NCI-H748 treated with DMSO at 0.1 percent for 48 hours (cell line): ENCODE data around the gene TMEM45A.
"Not testable (repeated sequence)": the region's sequence is repeated elsewhere in the genome, so short reads cannot be mapped to it uniquely, and the experiment has no call there.

Source experiments
- DNase-seq: peaks from one replicate; lab custom pipeline; 2025; lab: John Stamatoyannopoulos, UW

Gene TMEM45A

DNA sequence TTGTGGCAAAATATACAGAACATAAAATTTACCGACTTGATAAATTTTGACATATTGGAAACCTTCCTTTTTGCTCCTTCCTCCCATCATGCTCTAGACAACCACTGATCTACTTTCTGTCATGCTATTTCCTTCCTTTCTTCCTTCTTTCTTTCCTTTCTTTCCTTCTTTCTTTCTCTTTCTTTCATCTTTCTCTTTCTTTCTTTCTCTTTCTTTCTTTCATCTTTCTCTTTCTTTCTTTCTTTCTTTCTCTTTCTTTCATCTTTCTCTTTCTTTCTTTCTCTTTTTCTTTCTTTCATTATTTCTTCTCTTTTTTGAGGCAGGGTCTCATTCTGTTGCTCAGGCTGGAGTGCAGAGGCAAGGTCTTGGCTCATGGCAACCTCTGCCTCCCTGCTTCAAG lies 8.9 kb upstream of the TMEM45A start:
- DNase-seq, result no peak

- DNase-seq, result no peak
These were observed 5.6 kb upstream of the TMEM45A start for GRCh38 chr3:100486808-100487207.

- DNase-seq, result no peak
These were observed 3.3 kb upstream of the TMEM45A start for GRCh38 chr3:100489118-100489517.

- DNase-seq, result no peak
These were observed 4.4 kb downstream of the TMEM45A start for GRCh38 chr3:100496711-100497261.

GRCh38 chr3:100499651-100500050 lies 7.2 kb downstream of the TMEM45A start:
- no peak for DNase-seq

GRCh38 chr3:100500320-100500880 lies 8.0 kb downstream of the TMEM45A start:
- no peak for DNase-seq

DNA sequence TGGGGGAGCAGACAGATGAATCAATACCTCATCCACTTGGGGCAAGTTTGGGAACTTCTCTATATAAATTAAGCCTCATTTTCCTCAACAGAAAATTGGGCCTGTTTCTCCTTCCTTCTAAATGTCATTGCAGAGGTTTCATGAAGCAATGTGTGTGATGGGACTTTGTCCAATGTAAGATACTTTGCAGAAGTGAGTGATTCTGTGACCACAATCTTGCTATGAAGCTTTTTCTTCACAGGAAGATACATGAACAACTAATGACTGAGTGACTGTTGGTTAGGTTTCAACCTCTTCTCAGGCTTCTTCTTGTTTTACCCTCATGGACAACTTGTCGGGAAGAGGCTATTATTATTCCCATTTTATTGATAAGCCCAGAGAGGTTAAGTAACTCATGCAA lies 11.0 kb downstream of the TMEM45A start:
- DNase-seq, result no peak

DNA sequence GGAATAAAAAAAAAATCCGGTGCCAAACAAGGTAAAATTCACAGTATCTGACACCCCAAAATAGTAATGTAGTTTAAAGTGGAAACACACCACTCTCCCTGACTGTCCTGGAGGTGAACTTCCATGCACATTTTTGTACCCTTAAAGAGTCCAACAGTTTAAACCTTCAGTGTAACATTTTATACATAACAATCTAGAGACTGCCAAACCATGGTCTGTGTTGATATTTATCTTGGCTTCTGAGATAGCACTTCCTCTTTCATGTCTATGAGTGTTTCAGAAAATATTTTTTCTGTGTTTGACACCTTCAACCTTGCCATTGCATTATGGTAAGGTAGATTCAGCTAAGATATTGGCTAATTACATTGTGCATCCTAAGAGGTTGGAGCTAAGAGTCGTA lies 13.9 kb downstream of the TMEM45A start:
- no peak for DNase-seq

DNA sequence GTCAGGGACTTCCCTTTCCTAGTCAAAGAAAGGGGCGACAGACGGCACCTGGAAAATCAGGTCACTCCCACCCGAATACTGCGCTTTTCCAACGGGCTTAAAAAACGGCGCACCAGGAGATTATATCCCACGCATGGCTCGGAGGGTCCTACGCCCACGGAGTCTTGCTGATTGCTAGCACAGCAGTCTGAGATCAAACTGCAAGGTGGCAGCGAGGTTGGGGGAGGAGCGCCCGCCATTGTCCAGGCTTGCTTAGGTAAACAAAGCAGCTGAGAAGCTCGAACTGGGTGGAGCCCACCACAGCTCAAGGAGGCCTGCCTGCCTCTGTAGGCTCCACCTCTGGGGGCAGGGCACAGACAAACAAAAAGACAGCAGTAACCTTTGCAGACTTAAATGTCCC lies 17.4 kb downstream of the TMEM45A start:
- not testable (repeated sequence) for DNase-seq

GRCh38 chr3:100516232-100516631 lies 23.8 kb downstream of the TMEM45A start:
- no peak for DNase-seq

- no peak for DNase-seq
These were observed 24.4 kb downstream of the TMEM45A start for GRCh38 chr3:100516838-100517237.

DNA sequence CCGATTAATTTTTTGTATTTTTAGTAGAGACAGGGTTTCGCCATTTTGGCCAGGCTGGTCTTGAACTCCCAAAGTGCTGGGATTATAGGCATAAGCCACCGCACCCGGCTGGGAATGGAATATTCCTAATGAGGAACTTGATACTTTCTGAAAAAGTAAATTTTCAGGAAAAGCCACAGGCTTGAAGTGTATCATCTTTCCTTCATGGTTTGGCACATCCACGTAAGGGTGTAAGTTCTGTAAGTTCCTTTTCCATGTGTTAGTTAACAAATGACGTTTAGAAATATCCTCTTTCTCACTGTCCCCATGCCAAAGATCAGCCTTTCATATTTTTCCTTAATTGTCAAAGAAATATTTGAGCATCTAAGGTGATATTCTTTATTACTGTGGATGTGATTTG lies 24.9 kb downstream of the TMEM45A start:
- no peak for DNase-seq

DNA sequence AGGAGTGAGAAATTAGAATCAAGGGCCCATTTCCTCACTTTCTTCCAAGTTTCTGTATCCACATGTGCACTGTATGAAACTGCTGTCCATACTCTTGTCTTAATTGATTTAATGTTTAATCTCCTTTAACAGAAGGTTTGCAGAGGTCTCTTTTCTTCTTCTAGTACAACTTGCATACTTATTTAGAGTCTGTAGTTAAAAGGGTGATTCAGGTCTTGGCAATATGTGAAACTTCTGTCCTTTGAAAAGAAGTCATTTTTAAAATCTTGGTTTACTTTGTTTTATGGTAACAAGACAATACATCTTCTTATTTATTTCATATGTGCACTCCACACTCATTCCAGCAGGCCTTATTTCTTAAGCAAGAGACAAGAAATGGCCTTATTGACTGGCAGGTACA lies 25.8 kb downstream of the TMEM45A start:
- no peak for DNase-seq

- DNase-seq, result no peak
These were observed 26.6 kb downstream of the TMEM45A start for GRCh38 chr3:100518983-100519382.

GRCh38 chr3:100521439-100521845 lies 29.0 kb downstream of the TMEM45A start:
- DNase-seq, result no peak

GRCh38 chr3:100522125-100522524 lies 29.7 kb downstream of the TMEM45A start:
- no peak for DNase-seq

DNA sequence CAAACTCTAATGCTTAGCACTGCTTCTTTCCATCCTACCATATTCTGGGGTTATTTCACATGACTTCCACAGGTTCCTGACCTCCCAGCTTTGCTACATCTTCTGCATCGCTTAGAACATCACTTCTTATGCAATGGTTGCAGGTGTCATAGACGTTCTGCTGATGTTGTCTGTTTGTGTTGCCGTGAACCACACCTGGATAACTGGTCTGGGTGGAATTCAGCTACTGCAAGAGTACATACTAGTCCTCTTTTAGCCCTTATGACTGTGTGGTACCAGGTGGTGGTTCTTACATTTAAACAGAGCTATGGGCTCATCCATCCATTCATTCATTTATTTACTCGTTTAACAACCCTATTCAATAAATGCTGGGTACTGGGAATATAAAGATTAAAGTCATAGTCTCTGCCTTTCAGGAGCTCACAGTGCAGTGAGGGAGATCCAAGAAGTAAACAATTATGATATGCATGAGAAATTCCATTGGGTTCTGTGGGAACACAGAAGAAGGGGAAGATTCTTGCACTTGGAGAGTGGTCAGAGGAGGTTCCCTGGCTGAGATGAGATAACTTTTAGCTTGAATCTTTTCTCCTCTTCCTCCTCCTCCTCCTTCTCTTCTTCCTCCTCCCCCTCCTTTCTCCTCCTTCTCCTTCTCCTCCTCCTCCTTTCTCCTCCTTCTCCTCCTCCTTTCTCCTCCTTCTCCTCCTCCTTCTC lies 30.8 kb downstream of the TMEM45A start:
- no peak for DNase-seq

DNA sequence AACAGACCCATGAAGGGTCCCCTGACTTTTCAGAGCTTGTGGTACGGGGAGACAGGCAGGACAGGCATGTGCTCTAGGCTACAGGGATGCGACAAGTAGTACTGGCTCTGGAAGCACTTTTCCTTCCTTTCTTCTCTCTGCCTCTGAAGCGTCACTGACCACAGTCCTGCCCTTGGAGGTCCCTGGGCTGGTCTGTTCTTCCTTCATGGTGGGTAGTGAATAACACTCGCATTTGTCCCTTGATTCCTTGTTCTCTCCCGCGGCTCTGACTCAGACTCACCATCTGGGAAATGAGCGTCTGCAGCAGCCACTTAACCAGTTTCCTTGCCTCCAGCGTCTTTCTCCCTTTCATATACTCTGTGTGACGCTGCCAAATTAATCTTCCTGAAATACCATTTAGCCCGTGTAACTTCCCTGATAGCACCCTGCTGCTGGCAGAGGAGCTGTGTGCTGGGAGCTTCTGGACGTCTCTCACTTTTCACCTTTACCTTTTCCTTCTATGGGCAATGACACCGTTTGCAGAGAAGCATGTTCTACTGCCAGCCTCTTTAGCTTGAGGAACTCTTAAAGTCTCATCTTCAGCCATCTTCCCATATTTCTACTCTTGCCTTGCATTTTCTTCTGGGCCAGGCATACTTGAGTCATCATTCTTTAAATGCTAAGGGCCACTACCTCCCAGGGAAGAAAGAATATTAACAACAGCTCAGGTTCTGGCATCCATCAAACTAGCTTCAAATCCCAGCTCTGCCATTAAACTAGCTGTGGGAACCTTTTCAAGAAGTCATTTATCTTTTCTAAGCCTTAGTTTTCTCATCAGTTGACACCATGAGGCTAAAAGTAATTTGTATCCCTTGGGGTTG lies 33.6 kb downstream of the TMEM45A start:
- DNase-seq, result no peak

DNA sequence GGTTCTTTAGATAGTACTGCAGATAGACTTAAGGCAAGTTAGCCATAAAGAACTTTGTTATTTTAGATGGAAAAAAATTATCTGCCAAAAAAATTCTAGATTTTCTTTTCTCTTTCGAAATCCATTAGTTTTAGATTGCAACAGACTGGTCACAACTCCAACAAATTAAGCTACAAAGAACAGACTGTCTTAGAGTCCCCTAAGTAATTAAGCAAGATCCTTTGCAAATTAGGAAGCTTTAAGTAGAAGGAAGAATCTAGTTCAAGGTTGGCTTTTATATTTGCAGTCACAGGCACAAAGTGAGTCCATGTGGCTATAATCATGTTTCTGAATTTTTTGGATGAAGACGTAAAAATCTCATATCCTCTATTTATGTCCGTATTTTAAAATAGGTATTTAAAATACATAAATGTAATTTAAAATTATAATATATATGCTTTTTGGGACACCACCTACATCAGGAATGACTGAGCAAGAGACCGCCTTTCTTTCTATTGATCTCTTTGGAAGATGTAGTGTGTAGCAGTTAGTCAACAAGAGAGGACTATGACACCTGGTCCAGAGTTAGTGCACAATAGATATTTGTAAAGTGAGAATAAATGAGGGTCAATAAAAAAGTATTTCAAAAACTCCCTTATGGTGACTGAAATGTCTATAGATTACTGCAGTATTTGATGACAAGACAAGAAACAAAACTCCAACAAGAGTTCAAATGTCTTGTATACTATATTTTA lies 34.4 kb downstream of the TMEM45A start:
- DNase-seq, result no peak

DNA sequence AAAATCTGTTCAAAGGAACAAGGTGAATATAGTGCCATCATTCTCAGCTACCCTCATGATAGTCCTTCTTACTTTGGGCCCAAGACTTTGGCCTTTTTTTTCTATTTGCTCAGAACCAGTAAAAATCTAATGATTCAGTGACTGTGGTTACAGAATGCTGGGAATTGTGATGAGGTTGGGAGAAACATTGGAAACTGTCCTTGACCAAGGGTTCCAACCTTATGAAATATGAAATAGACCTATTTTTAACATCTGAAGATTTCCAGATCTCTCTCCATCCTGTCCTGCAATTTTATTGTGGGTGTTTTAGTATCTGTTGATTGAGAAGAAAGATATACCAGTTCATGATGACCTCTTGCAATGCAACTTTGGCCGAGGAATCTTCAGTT lies 34.9 kb downstream of the TMEM45A start:
- no peak for DNase-seq

GRCh38 chr3:100531093-100531492 lies 38.7 kb downstream of the TMEM45A start:
- DNase-seq, result no peak

- DNase-seq, result no peak
These were observed 40.0 kb downstream of the TMEM45A start for GRCh38 chr3:100532411-100532810.
